ENCODE results near the gene LARGE1.

The LARGE1 gene

DNA sequence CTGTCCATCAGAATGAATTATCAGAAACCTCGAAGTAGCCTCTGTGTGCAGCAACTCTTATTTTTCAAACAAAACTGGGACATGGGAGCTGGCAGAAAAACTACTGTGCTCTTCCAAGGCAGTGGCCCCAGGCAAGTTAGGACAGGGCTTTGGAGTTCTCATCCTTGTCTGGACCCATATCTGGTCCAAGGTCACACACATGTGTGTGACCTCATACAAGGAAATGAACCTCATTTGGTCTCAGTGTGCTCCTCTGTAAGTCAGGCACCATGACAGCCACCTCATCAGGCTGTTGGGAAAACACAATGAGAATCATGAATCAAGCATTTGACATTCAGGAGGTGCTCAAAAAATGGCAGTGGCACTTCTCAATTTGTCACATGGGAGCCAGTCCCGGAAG, 25.8 kb downstream of the LARGE1 start:
- Histone ChIP-seq H3K9me3 (ENCODE audit: control insufficient read depth, insufficient read depth, low read length) (no peaks in the 10 kb centered on the region), H3K36me3 (ENCODE audit: control insufficient read depth, insufficient read depth, low read length) (no peaks in the 10 kb centered on the region), H3K4me1 (ENCODE audit: control insufficient read depth, insufficient read depth, low read length) (peaks cover 68% of the 10 kb centered on the region), H3K9ac (ENCODE audit: low read depth, low read length) (no peak overlapping the region), H3K4me3 (ENCODE audit: low read depth, low read length) (no peak overlapping the region), H3K27me3 (ENCODE audit: control insufficient read depth, insufficient read depth, low read length) (no peaks in the 10 kb centered on the region)

DNA sequence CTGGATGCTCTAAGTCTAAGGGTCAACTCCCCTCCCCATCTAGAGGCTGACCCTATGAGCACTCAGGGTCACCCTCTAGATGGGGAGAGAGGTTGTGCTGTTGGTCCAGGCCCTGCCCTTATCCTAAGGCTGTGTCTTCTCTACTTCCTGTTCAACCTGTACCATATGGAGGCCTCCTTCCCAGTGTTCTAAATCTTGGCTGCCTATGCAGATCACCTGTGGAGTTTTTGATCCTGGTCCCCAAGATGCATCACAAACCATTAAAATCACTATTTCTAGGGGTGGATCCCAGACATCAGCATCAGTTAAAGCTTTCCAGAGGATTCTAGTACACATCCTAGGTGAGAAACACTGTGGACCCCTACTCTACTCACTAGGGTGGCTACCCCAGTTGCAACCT, 26.2 kb downstream of the LARGE1 start:
- Histone ChIP-seq H3K27me3 (ENCODE audit: control insufficient read depth, insufficient read depth, low read length) (no peaks in the 10 kb centered on the region), H3K9me3 (ENCODE audit: control insufficient read depth, insufficient read depth, low read length) (no peaks in the 10 kb centered on the region), H3K4me3 (ENCODE audit: low read depth, low read length) (no peak overlapping the region), H3K9ac (ENCODE audit: low read depth, low read length) (no peak overlapping the region), H3K36me3 (ENCODE audit: control insufficient read depth, insufficient read depth, low read length) (no peaks in the 10 kb centered on the region), H3K4me1 (ENCODE audit: control insufficient read depth, insufficient read depth, low read length) (peaks cover 63% of the 10 kb centered on the region)

DNA sequence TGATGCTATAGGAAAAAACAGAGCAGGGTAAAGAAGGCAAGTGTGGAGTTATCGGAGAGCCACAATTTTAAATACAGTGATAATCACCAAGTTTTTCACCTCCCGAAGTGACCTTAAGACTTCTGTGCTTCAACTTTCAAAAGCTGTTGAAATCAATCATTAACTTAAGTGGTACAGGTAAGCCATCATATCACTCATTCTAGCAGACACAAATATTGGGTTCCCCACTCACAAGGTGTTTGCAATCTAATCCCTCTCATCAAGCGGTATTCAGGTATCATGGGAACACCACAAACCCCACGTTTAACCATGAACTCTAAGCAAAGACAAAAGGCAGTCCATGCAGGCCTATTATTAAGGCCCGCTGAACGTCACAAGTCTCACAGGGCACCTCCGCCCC, 26.8 kb downstream of the LARGE1 start:
- H3K9ac ChIP-seq (ENCODE audit: low read depth, low read length) = no peak overlapping the region
- H3K27me3 ChIP-seq (ENCODE audit: control insufficient read depth, insufficient read depth, low read length) = no peaks in the 10 kb centered on the region
- H3K4me1 ChIP-seq (ENCODE audit: control insufficient read depth, insufficient read depth, low read length) = peaks cover 58% of the 10 kb centered on the region
- H3K9me3 ChIP-seq (ENCODE audit: control insufficient read depth, insufficient read depth, low read length) = no peaks in the 10 kb centered on the region
- H3K36me3 ChIP-seq (ENCODE audit: control insufficient read depth, insufficient read depth, low read length) = no peaks in the 10 kb centered on the region
- no peak overlapping the region for H3K4me3 ChIP-seq (ENCODE audit: low read depth, low read length)

GRCh38 chr22:33891992-33892391, 28.3 kb downstream of the LARGE1 start:
- Histone ChIP-seq H3K4me1 (ENCODE audit: control insufficient read depth, insufficient read depth, low read length) (peaks cover 52% of the 10 kb centered on the region), H3K27me3 (ENCODE audit: control insufficient read depth, insufficient read depth, low read length) (no peaks in the 10 kb centered on the region), H3K36me3 (ENCODE audit: control insufficient read depth, insufficient read depth, low read length) (no peaks in the 10 kb centered on the region), H3K4me3 (ENCODE audit: low read depth, low read length) (no peak overlapping the region), H3K9ac (ENCODE audit: low read depth, low read length) (no peak overlapping the region), H3K9me3 (ENCODE audit: control insufficient read depth, insufficient read depth, low read length) (no peaks in the 10 kb centered on the region)

GRCh38 chr22:33891455-33891854, 28.8 kb downstream of the LARGE1 start:
- Histone ChIP-seq H3K9me3 (ENCODE audit: control insufficient read depth, insufficient read depth, low read length) (no peaks in the 10 kb centered on the region), H3K4me1 (ENCODE audit: control insufficient read depth, insufficient read depth, low read length) (peaks cover 47% of the 10 kb centered on the region), H3K27me3 (ENCODE audit: control insufficient read depth, insufficient read depth, low read length) (no peaks in the 10 kb centered on the region), H3K9ac (ENCODE audit: low read depth, low read length) (no peak overlapping the region), H3K36me3 (ENCODE audit: control insufficient read depth, insufficient read depth, low read length) (no peaks in the 10 kb centered on the region), H3K4me3 (ENCODE audit: low read depth, low read length) (no peak overlapping the region)

GRCh38 chr22:33889748-33890147, 30.5 kb downstream of the LARGE1 start:
- Histone ChIP-seq H3K27me3 (ENCODE audit: control insufficient read depth, insufficient read depth, low read length) (no peaks in the 10 kb centered on the region), H3K9ac (ENCODE audit: low read depth, low read length) (no peak overlapping the region), H3K4me1 (ENCODE audit: control insufficient read depth, insufficient read depth, low read length) (peaks cover 38% of the 10 kb centered on the region), H3K36me3 (ENCODE audit: control insufficient read depth, insufficient read depth, low read length) (no peaks in the 10 kb centered on the region), H3K9me3 (ENCODE audit: control insufficient read depth, insufficient read depth, low read length) (no peaks in the 10 kb centered on the region), H3K4me3 (ENCODE audit: low read depth, low read length) (no peak overlapping the region)

- H3K4me3 ChIP-seq (ENCODE audit: low read depth, low read length) = no peak overlapping the region
Observed at GRCh38 chr22:33888821-33889220, 31.5 kb downstream of the LARGE1 start.

DNA sequence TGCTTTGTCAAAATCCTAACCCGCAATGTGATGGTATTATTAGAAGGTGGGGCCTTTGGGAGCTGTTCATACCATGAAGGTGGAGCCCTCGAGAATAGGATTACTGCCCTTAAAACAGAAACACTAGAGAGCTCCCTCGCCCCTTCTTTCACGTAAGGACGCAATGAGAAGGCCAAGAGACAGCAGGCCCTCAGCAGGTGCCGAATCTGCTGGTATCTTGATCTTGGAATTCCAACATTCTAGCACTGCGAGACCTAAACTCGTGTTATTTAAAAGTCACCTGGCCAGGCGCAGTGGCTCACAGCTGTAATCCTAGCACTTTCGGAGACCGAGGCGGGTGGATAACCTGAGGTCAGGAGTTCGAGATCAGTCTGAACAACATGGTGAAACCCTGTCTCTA, 33.1 kb downstream of the LARGE1 start:
- no peaks in the 10 kb centered on the region for H3K9me3 ChIP-seq (ENCODE audit: control insufficient read depth, insufficient read depth, low read length)
- H3K9ac ChIP-seq (ENCODE audit: low read depth, low read length) = no peak overlapping the region
- no peaks in the 10 kb centered on the region for H3K27me3 ChIP-seq (ENCODE audit: control insufficient read depth, insufficient read depth, low read length)
- no peaks in the 10 kb centered on the region for H3K36me3 ChIP-seq (ENCODE audit: control insufficient read depth, insufficient read depth, low read length)
- no peak overlapping the region for H3K4me3 ChIP-seq (ENCODE audit: low read depth, low read length)
- peaks cover 40% of the 10 kb centered on the region for H3K4me1 ChIP-seq (ENCODE audit: control insufficient read depth, insufficient read depth, low read length)

More at GRCh38 chr22:33888821-33889220, 31.5 kb downstream of the LARGE1 start:
- Histone ChIP-seq H3K4me1 (ENCODE audit: control insufficient read depth, insufficient read depth, low read length) (peaks cover 43% of the 10 kb centered on the region), H3K9me3 (ENCODE audit: control insufficient read depth, insufficient read depth, low read length) (no peaks in the 10 kb centered on the region), H3K9ac (ENCODE audit: low read depth, low read length) (no peak overlapping the region), H3K27me3 (ENCODE audit: control insufficient read depth, insufficient read depth, low read length) (no peaks in the 10 kb centered on the region), H3K36me3 (ENCODE audit: control insufficient read depth, insufficient read depth, low read length) (no peaks in the 10 kb centered on the region)

- Histone ChIP-seq H3K4me3 (ENCODE audit: low read depth, low read length) (no peak overlapping the region), H3K36me3 (ENCODE audit: control insufficient read depth, insufficient read depth, low read length) (no peaks in the 10 kb centered on the region), H3K27me3 (ENCODE audit: control insufficient read depth, insufficient read depth, low read length) (no peaks in the 10 kb centered on the region), H3K9me3 (ENCODE audit: control insufficient read depth, insufficient read depth, low read length) (no peaks in the 10 kb centered on the region), H3K4me1 (ENCODE audit: control insufficient read depth, insufficient read depth, low read length) (peaks cover 37% of the 10 kb centered on the region), H3K9ac (ENCODE audit: low read depth, low read length) (no peak overlapping the region)
Observed at GRCh38 chr22:33886696-33887095, 33.6 kb downstream of the LARGE1 start.

DNA sequence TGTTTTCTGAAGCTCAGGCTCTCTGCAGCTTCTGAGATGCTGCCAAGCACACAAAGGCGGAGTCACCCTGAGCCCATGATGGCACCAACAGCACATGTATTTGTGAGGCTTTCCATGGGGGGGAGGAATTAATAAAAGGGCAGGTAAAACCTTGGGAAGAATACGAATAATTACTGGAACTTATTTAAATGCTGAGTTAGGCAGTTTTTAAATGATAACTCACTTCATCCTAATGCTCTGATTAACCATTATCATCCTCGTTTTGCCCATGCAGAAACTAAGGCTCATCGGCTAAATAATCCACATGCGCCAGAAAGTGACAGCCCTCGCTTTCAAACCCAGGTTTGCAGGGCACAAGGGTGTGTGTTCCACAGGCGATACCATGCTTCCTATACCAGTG, 35.4 kb downstream of the LARGE1 start:
- H3K36me3 ChIP-seq (ENCODE audit: control insufficient read depth, insufficient read depth, low read length) = no peaks in the 10 kb centered on the region
- H3K4me3 ChIP-seq (ENCODE audit: low read depth, low read length) = no peak overlapping the region
- no peaks in the 10 kb centered on the region for H3K27me3 ChIP-seq (ENCODE audit: control insufficient read depth, insufficient read depth, low read length)
- H3K9ac ChIP-seq (ENCODE audit: low read depth, low read length) = no peak overlapping the region
- peaks cover 42% of the 10 kb centered on the region for H3K4me1 ChIP-seq (ENCODE audit: control insufficient read depth, insufficient read depth, low read length)
- H3K9me3 ChIP-seq (ENCODE audit: control insufficient read depth, insufficient read depth, low read length) = no peaks in the 10 kb centered on the region

GRCh38 chr22:33883961-33884808, 36.1 kb downstream of the LARGE1 start:
- Histone ChIP-seq H3K9me3 (ENCODE audit: control insufficient read depth, insufficient read depth, low read length) (no peaks in the 10 kb centered on the region), H3K4me1 (ENCODE audit: control insufficient read depth, insufficient read depth, low read length) (peaks cover 42% of the 10 kb centered on the region), H3K36me3 (ENCODE audit: control insufficient read depth, insufficient read depth, low read length) (no peaks in the 10 kb centered on the region), H3K27me3 (ENCODE audit: control insufficient read depth, insufficient read depth, low read length) (no peaks in the 10 kb centered on the region), H3K4me3 (ENCODE audit: low read depth, low read length) (no peak overlapping the region), H3K9ac (ENCODE audit: low read depth, low read length) (no peak overlapping the region)

DNA sequence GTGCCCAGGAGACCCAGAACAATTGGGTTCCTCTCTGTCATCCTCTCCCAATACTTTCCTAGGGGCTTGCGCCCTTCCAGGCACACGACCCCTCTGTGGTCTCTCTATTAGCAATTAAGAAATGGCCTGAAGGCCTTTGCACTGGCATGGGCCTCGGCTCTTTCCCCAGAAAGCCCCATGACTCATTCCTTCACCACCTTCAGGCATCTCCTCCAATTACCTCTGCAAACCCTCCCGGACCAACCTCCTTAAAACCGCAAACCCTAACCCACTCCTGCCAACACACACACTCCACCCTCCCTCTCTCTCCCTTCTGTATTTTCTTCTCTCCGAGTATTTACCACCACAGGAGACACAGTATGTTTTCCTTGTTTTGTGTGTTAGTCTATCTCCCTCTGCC, 36.7 kb downstream of the LARGE1 start:
- Histone ChIP-seq H3K4me3 (ENCODE audit: low read depth, low read length) (no peak overlapping the region), H3K9ac (ENCODE audit: low read depth, low read length) (no peak overlapping the region), H3K36me3 (ENCODE audit: control insufficient read depth, insufficient read depth, low read length) (no peaks in the 10 kb centered on the region), H3K4me1 (ENCODE audit: control insufficient read depth, insufficient read depth, low read length) (peaks cover 42% of the 10 kb centered on the region), H3K27me3 (ENCODE audit: control insufficient read depth, insufficient read depth, low read length) (no peaks in the 10 kb centered on the region), H3K9me3 (ENCODE audit: control insufficient read depth, insufficient read depth, low read length) (no peaks in the 10 kb centered on the region)

All from iPS-15b (cell line).